MM.1S (cell line): ENCODE data around the gene RAB37.

Source experiments
- EZH2phosphoT487 ChIP-seq: fragments of 300-600 bp; sonication (generic); IDR thresholded peaks from 2 replicates; pipeline ENCODE4 v1.6.1; 2018; ENCODE audit warnings: antibody characterized with exemption, low read length
- TF ChIP-seq, protein P1 (sequence below): fragments of 300-600 bp; sonication (generic); IDR thresholded peaks from 2 replicates; pipeline ENCODE4 v1.5.1; 2016; ENCODE audit warnings: antibody characterized with exemption, low read length, mixed read lengths

- TF ChIP-seq EZH2phosphoT487: no peak
- TF ChIP-seq, protein P1, sequence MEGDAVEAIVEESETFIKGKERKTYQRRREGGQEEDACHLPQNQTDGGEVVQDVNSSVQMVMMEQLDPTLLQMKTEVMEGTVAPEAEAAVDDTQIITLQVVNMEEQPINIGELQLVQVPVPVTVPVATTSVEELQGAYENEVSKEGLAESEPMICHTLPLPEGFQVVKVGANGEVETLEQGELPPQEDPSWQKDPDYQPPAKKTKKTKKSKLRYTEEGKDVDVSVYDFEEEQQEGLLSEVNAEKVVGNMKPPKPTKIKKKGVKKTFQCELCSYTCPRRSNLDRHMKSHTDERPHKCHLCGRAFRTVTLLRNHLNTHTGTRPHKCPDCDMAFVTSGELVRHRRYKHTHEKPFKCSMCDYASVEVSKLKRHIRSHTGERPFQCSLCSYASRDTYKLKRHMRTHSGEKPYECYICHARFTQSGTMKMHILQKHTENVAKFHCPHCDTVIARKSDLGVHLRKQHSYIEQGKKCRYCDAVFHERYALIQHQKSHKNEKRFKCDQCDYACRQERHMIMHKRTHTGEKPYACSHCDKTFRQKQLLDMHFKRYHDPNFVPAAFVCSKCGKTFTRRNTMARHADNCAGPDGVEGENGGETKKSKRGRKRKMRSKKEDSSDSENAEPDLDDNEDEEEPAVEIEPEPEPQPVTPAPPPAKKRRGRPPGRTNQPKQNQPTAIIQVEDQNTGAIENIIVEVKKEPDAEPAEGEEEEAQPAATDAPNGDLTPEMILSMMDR: no peak
Observed at GRCh38 chr17:74760404-74761105, 23.5 kb downstream of the RAB37 start.
